Measurements from ENCODE around the gene HPN.

HPN gene

GRCh38 chr19:35061583-35062373 lies 20.3 kb downstream of the HPN start:
- no peak overlapping the region for H3K4me3 ChIP-seq (ENCODE audit: low read length)
- DNase-seq (ENCODE audit: low read depth), result no peak
- TF ChIP-seq CTCF (IDR thresholded peaks at IDR 0.05; ENCODE audit: insufficient read depth, low read depth, low read length, missing control alignments), result no peak

- TF ChIP-seq CTCF (IDR thresholded peaks at IDR 0.05; ENCODE audit: insufficient read depth, low read depth, low read length, missing control alignments), result no peak
- no peak for DNase-seq (ENCODE audit: low read depth)
- H3K4me3 ChIP-seq (ENCODE audit: low read length), result no peak overlapping the region
These were observed 21.4 kb downstream of the HPN start for GRCh38 chr19:35062942-35063341.

DNA sequence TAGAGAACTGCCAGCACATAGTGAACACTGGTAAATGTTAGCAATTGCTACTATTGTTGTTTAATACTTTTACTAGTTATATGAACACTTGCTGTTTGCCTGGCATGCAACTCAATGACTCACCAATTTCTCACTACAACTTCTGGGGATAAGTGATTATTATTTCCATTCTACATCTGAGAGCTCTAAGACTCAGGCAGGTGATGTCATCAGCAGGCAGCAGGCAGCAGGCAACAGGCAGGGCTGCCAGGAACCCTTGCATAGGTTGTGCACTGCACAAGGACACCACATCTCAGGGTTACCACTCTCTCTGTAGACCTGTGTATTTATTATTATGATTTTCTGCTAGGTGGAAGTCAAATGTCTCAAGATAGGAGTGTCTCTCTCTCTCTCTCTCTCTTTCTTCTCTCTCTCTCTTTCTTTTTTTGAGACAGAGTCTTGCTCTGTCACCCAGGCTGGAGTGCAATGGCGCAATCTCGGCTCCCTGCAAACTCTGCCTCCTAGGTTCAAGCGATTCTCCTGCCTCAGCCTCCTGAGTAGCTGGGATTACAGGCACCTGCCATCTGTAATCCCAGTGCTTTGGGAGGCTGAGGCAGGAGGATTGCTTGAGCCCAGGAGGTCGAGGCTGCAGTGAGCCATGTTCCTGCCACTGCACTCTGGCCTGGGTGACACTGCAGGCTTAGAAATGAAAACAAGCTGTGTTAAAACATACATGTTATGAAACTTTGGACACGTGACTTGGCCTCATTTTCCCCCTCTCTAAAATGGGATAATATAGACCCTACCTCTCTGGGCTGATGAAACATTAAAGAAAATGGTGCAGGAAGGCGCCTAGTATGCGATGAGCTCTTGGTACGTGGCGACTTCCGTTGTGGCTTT lies 22.7 kb downstream of the HPN start:
- no peak overlapping the region for H3K4me3 ChIP-seq (ENCODE audit: low read length)
- peak; percentile 86 for DNase-seq (ENCODE audit: low read depth)
- no peak for TF ChIP-seq CTCF (IDR thresholded peaks at IDR 0.05; ENCODE audit: insufficient read depth, low read depth, low read length, missing control alignments)

DNA sequence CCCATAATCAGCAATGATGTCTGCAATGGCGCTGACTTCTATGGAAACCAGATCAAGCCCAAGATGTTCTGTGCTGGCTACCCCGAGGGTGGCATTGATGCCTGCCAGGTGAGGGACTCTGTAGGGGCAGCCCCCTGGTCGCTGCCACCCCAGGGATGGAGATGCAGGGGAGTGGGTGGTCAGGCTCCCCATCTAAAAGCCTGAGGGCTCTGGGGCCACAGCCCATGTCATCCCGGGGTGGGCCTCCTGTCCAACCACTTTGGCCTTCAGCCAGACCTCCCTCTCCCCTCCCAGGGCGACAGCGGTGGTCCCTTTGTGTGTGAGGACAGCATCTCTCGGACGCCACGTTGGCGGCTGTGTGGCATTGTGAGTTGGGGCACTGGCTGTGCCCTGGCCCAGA lies 24.1 kb downstream of the HPN start:
- H3K4me3 ChIP-seq (ENCODE audit: low read length), result no peak overlapping the region
- no peak for TF ChIP-seq CTCF (IDR thresholded peaks at IDR 0.05; ENCODE audit: insufficient read depth, low read depth, low read length, missing control alignments)
- DNase-seq (ENCODE audit: low read depth), result no peak

DNA sequence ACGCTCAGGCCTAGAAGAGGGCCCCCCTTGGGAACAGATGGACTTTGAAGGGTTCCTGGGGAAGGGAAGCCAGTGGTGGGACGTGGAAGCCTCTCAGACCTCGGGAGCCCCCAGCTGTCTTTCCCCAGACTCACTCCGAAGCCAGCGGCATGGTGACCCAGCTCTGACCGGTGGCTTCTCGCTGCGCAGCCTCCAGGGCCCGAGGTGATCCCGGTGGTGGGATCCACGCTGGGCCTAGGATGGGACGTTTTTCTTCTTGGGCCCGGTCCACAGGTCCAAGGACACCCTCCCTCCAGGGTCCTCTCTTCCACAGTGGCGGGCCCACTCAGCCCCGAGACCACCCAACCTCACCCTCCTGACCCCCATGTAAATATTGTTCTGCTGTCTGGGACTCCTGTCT lies 24.6 kb downstream of the HPN start:
- no peak overlapping the region for H3K4me3 ChIP-seq (ENCODE audit: low read length)
- no peak for TF ChIP-seq CTCF (IDR thresholded peaks at IDR 0.05; ENCODE audit: insufficient read depth, low read depth, low read length, missing control alignments)
- no peak for DNase-seq (ENCODE audit: low read depth)

DNA sequence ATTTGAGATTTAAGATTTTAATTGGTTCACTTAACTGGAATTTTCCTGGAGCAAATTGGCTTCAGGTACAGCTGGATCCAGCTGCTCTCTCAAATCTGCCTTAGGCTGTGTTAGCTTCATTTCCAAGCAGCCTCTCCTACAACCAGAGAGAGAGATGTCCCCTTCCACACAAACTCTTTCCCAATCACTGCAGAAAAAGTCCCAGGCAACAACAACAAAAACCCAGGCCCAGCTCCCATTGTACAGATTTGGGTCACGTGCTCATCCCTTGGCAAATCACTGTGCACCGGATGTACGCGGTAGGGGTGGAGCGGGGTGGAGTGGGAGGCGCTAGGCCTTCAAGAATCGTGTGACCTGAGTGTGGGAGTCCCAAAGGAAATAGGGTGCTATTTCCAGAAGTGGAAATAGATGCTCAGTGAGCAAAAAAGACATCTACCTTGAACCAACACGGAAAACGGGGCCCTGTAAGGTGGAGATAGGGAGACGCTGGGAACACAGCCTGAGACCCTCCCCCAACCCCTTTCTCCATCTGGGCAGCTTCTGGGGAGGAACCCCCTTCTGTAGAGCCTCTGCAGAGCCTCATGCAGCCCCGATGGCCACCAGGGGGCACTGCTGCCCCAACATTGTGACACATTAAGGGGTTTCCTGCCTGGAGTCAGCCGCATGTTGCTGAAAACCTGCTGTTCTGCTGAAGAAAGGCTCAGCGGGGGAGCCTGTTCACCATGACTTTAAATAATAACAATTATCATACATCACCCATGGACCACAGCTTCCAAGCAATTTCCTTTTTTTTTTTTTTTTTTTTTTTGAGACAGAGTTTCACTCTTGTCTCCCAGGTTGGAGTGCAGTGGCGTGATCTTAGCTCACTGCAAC lies 25.4 kb downstream of the HPN start:
- peak; percentile 81 for DNase-seq (ENCODE audit: low read depth)
- TF ChIP-seq CTCF (IDR thresholded peaks at IDR 0.05; ENCODE audit: insufficient read depth, low read depth, low read length, missing control alignments), result peak; percentile 94

More for the DNA sequence above, 25.4 kb downstream of the HPN start:
- H3K4me3 ChIP-seq (ENCODE audit: low read length), result no peak overlapping the region

All from epithelial cell of esophagus (primary cell).